GM21717 (cell line): ENCODE data around the gene TRIM7.
"Not testable (repeated sequence)": the region's sequence is repeated elsewhere in the genome, so short reads cannot be mapped to it uniquely, and the experiment has no call there.

Source experiments
- ATAC-seq: cut with Tn5 transposase; IDR thresholded peaks from one replicate; pipeline ENCODE4 v1.9.1; 2021; ENCODE audit warnings: mild to moderate bottlenecking, moderate library complexity; ENCODE audit not compliant: unreplicated experiment

TRIM7 gene

GRCh38 chr5:181214249-181214648 lies 9.3 kb upstream of the TRIM7 start:
- not testable (repeated sequence) for ATAC-seq

- ATAC-seq: no peak
Observed at GRCh38 chr5:181212934-181213333, 7.9 kb upstream of the TRIM7 start.

GRCh38 chr5:181212080-181212479 lies 7.1 kb upstream of the TRIM7 start:
- no peak for ATAC-seq

- no peak for ATAC-seq
Observed at GRCh38 chr5:181211208-181211607, 6.2 kb upstream of the TRIM7 start.

GRCh38 chr5:181210698-181211097 lies 5.7 kb upstream of the TRIM7 start:
- ATAC-seq: not testable (repeated sequence)

GRCh38 chr5:181210148-181210547 lies 5.2 kb upstream of the TRIM7 start:
- ATAC-seq: not testable (repeated sequence)

- not testable (repeated sequence) for ATAC-seq
Observed at GRCh38 chr5:181209006-181209405, 4.0 kb upstream of the TRIM7 start.

- no peak for ATAC-seq
Observed at GRCh38 chr5:181207960-181208253, 2.9 kb upstream of the TRIM7 start.

GRCh38 chr5:181207214-181207959 lies 2.4 kb upstream of the TRIM7 start:
- peak; percentile 38 for ATAC-seq

GRCh38 chr5:181205761-181206649 lies 1.0 kb upstream of the TRIM7 start:
- no peak for ATAC-seq

- ATAC-seq: no peak
Observed at GRCh38 chr5:181204113-181204825, 727 bp downstream of the TRIM7 start.

- no peak for ATAC-seq
Observed at GRCh38 chr5:181203777-181204112, 1.3 kb downstream of the TRIM7 start.

- no peak for ATAC-seq
Observed at GRCh38 chr5:181203093-181203711, 1.8 kb downstream of the TRIM7 start.

GRCh38 chr5:181200816-181201215 lies 4.2 kb downstream of the TRIM7 start:
- no peak for ATAC-seq

GRCh38 chr5:181199881-181200638 lies 4.9 kb downstream of the TRIM7 start:
- ATAC-seq: no peak

- peak; percentile 51 for ATAC-seq
Observed at GRCh38 chr5:181198905-181199519, 6.0 kb downstream of the TRIM7 start.

GRCh38 chr5:181198106-181198685 lies 6.8 kb downstream of the TRIM7 start:
- no peak for ATAC-seq

- ATAC-seq: no peak
Observed at GRCh38 chr5:181197326-181197951, 7.6 kb downstream of the TRIM7 start.

- ATAC-seq: no peak
Observed at GRCh38 chr5:181195249-181195761, 9.7 kb downstream of the TRIM7 start.
